Measurements from ENCODE around the gene RAP1GDS1. TPM values are rescaled to one million over a fixed set of nuclear protein-coding genes. Genes with fewer than 3 reads are reported as not detected.
"Not testable (repeated sequence)": the region's sequence is repeated elsewhere in the genome, so short reads cannot be mapped to it uniquely, and the experiment has no call there.

Gene RAP1GDS1
- total RNA-seq, 1 donor = 25.0 TPM

GRCh38 chr4:98474408-98474844 is 213.2 kb downstream of the RAP1GDS1 start:
- DNase-seq (ENCODE audit: low read depth in 2 of 3, low spot score in 2 of 3) = no peak

DNA sequence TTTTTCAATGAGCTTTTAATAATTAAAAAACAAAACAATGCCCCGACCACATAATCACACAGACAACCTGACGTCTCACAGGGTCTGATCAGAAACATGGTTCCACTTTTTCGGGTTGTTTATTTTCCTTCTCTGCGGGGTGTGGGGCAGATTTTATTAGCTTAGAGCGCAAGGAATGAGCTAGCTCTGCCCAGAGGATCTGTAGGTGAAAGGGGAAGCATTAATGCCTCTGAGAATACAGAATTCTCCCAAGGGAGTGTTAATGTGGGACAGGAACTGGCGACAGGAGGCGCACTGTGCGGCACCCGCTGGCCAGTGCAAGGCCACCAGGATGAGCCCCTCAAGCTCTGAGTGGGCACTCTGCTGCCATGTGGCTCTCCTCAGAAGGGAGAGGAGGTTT is 215.7 kb downstream of the RAP1GDS1 start:
- no peak for DNase-seq (ENCODE audit: low read depth in 2 of 3, low spot score in 2 of 3)

- not testable (repeated sequence) for DNase-seq (ENCODE audit: low read depth in 2 of 3, low spot score in 2 of 3)
Measured at GRCh38 chr4:98479590-98479989, 218.4 kb downstream of the RAP1GDS1 start.

- no peak for DNase-seq (ENCODE audit: low read depth in 2 of 3, low spot score in 2 of 3)
Measured at GRCh38 chr4:98480535-98480934, 219.4 kb downstream of the RAP1GDS1 start.

DNA sequence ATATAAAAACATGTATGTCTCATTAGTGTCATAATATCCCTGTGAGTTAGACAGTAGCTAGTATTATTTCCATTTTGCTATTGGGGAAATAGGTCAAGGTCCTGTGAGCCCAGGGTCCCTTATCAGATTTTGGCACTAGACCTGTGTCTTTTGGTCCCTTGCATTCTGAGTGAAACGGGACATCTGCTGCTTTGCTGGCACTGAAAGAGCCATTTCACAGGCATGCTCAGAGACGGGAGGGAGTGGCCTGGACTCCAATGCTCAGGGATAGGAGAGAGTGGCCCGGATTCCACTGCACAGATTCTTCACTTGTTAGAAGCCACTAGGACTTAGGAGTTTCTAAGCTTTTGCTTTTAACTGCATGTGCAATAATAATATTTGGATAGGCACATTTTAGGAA is 220.0 kb downstream of the RAP1GDS1 start:
- no peak for DNase-seq (ENCODE audit: low read depth in 2 of 3, low spot score in 2 of 3)

- no peak for DNase-seq (ENCODE audit: low read depth in 2 of 3, low spot score in 2 of 3)
Measured at GRCh38 chr4:98482503-98482846, 221.3 kb downstream of the RAP1GDS1 start.

GRCh38 chr4:98482847-98483806 is 221.9 kb downstream of the RAP1GDS1 start:
- DNase-seq (ENCODE audit: low read depth in 2 of 3, low spot score in 2 of 3) = no peak

GRCh38 chr4:98484031-98484430 is 222.8 kb downstream of the RAP1GDS1 start:
- no peak for DNase-seq (ENCODE audit: low read depth in 2 of 3, low spot score in 2 of 3)

DNA sequence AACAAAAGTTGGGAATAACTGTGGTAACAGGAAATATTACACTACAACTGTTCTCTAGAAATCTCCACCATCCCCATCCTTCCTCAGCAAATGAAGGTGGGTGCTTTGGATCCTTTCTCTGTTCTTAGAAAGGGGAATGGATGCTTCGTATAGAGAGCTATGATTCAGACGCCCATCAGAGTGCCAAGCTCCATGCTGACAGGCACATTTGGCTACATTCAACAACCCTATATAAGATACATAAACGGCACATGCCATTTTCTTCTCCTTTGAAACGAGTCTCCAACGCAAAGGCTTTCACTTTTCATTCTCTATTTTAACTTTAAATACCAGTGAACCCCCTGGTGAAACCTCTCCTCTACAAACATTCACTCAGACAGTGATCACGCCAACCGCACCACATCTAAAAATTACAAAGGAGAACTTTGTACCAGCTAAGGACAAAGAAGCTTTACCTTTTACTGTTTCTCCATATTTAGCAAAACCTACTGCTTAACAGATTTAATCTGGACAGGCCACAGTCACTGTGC is 224.7 kb downstream of the RAP1GDS1 start:
- DNase-seq (ENCODE audit: low read depth in 2 of 3, low spot score in 2 of 3) = no peak

DNA sequence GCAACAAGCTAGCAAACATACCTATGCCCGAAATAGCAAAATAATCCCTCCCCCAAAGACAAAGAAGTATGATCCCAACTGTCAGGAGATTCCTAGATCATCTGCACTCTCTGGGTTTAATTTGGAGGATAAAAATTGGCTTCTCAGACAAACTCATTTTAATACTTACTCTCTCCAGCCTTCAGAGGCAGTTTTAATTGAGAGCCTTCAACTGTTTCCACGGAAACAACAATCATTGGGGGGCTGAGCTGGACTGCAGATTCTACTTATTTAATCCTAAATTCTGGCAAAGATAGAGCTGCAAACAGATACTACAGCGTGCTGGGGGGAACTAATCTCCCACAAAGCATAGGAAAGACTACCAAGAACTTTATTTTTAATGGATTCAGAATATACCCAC is 229.1 kb downstream of the RAP1GDS1 start:
- no peak for DNase-seq (ENCODE audit: low read depth in 2 of 3, low spot score in 2 of 3)

- DNase-seq (ENCODE audit: low read depth in 2 of 3, low spot score in 2 of 3) = no peak
Measured at GRCh38 chr4:98491899-98492559, 230.8 kb downstream of the RAP1GDS1 start.

GRCh38 chr4:98493296-98493695 is 232.1 kb downstream of the RAP1GDS1 start:
- no peak for DNase-seq (ENCODE audit: low read depth in 2 of 3, low spot score in 2 of 3)

Other genes with a start within 250 kb of the RAP1GDS1 start
- 0.54 TPM for gene STPG2, start 117.9 kb upstream of the RAP1GDS1 start, total RNA-seq